Liver (tissue), 3 donors: Measurements from ENCODE around the gene TMTC2.

Source experiments
- CTCF ChIP-seq: fragments of 150-350 bp; IDR thresholded peaks from 2 replicates; pipeline ENCODE4 v1.5.1; 2017; ENCODE audit warnings: improper control_type of control experiment, low read depth, low read length; ENCODE audit not compliant: missing input control
- EGR1 ChIP-seq, 2 donors: IDR thresholded peaks; 2 replicates each; pipeline ENCODE4 v1.6.1; 2016 to 2018; ENCODE audit warnings: antibody characterized with exemption in 2 of 2, low read depth in 2 of 2
- FOXA1 ChIP-seq: IDR thresholded peaks from 2 replicates; pipeline ENCODE4 v1.6.1; 2016; ENCODE audit warnings: antibody characterized with exemption
- HNF4G ChIP-seq: IDR thresholded peaks from 2 replicates; pipeline ENCODE4 v1.6.1; 2016; ENCODE audit warnings: antibody characterized with exemption
- JUND ChIP-seq, 2 donors: IDR thresholded peaks; 2 replicates each; pipeline ENCODE4 v1.6.1; 2016; ENCODE audit warnings: antibody characterized with exemption in 2 of 2
- RAD21 ChIP-seq, 2 donors: IDR thresholded peaks; 2 replicates each; pipeline ENCODE4 v1.6.1; 2016; ENCODE audit warnings: antibody characterized with exemption in 2 of 2, mild to moderate bottlenecking in 2 of 2
- RXRA ChIP-seq, 2 donors: IDR thresholded peaks; 2 replicates each; pipeline ENCODE4 v1.6.1; 2017 to 2018; ENCODE audit warnings: antibody characterized with exemption in 2 of 2, mild to moderate bottlenecking in 1 of 2
- SP1 ChIP-seq: IDR thresholded peaks from 2 replicates; pipeline ENCODE4 v1.6.1; 2018; ENCODE audit warnings: antibody characterized with exemption, mild to moderate bottlenecking
- YY1 ChIP-seq: IDR thresholded peaks from 2 replicates; pipeline ENCODE4 v1.6.1; 2016; ENCODE audit warnings: antibody characterized with exemption, mild to moderate bottlenecking
- TF ChIP-seq, protein P1 (sequence below): IDR thresholded peaks from 2 replicates; pipeline ENCODE4 v1.6.1; 2016; ENCODE audit warnings: antibody characterized with exemption
- TF ChIP-seq, protein P2 (sequence below): IDR thresholded peaks from 2 replicates; pipeline ENCODE4 v1.6.1; 2016; ENCODE audit warnings: antibody characterized with exemption, mild to moderate bottlenecking
- TF ChIP-seq, protein P3 (sequence below): IDR thresholded peaks from 2 replicates; pipeline ENCODE4 v1.6.1; 2016; ENCODE audit warnings: antibody characterized with exemption
- donor health status: healthy.
- donor health status: healthy.

- no peak for TF ChIP-seq FOXA1
- no peak for TF ChIP-seq CTCF
- no peak for TF ChIP-seq HNF4G
- TF ChIP-seq EGR1 (IDR thresholded peaks at IDR 0.05; ENCODE audit: low read depth in 2 of 2), result no peak
- no peak for TF ChIP-seq SP1
- TF ChIP-seq RAD21 (IDR thresholded peaks at IDR 0.05), result no peak
- TF ChIP-seq YY1, result no peak
- TF ChIP-seq, protein P1, sequence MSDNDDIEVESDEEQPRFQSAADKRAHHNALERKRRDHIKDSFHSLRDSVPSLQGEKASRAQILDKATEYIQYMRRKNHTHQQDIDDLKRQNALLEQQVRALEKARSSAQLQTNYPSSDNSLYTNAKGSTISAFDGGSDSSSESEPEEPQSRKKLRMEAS, result no peak
- TF ChIP-seq, protein P2, sequence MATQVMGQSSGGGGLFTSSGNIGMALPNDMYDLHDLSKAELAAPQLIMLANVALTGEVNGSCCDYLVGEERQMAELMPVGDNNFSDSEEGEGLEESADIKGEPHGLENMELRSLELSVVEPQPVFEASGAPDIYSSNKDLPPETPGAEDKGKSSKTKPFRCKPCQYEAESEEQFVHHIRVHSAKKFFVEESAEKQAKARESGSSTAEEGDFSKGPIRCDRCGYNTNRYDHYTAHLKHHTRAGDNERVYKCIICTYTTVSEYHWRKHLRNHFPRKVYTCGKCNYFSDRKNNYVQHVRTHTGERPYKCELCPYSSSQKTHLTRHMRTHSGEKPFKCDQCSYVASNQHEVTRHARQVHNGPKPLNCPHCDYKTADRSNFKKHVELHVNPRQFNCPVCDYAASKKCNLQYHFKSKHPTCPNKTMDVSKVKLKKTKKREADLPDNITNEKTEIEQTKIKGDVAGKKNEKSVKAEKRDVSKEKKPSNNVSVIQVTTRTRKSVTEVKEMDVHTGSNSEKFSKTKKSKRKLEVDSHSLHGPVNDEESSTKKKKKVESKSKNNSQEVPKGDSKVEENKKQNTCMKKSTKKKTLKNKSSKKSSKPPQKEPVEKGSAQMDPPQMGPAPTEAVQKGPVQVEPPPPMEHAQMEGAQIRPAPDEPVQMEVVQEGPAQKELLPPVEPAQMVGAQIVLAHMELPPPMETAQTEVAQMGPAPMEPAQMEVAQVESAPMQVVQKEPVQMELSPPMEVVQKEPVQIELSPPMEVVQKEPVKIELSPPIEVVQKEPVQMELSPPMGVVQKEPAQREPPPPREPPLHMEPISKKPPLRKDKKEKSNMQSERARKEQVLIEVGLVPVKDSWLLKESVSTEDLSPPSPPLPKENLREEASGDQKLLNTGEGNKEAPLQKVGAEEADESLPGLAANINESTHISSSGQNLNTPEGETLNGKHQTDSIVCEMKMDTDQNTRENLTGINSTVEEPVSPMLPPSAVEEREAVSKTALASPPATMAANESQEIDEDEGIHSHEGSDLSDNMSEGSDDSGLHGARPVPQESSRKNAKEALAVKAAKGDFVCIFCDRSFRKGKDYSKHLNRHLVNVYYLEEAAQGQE, result no peak
- TF ChIP-seq, protein P3, sequence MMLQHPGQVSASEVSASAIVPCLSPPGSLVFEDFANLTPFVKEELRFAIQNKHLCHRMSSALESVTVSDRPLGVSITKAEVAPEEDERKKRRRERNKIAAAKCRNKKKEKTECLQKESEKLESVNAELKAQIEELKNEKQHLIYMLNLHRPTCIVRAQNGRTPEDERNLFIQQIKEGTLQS, result no peak
- no peak for TF ChIP-seq JUND (IDR thresholded peaks at IDR 0.05)
- TF ChIP-seq RXRA (IDR thresholded peaks at IDR 0.05), result no peak
These were observed 445.7 kb downstream of the TMTC2 start for GRCh38 chr12:83132360-83132759.
